NOMO-1 treated with dmso at 0.1 percent for 144 hours (cell line): ENCODE data around the gene TBXA2R.
A peak's percentile ranks its signal among the peaks of the same experiment; 100 is the strongest.

ENCODE experiments used
- DNase-seq: peaks from one replicate; lab custom pipeline; 2025; ENCODE audit not compliant: unreplicated experiment; lab: John Stamatoyannopoulos, UW

TBXA2R gene

GRCh38 chr19:3556978-3557460, 49.7 kb downstream of the TBXA2R start:
- no peak for DNase-seq

- no peak for DNase-seq
These were observed 50.2 kb downstream of the TBXA2R start for GRCh38 chr19:3556423-3556977.

GRCh38 chr19:3555653-3556422, 50.8 kb downstream of the TBXA2R start:
- DNase-seq: no peak

GRCh38 chr19:3554254-3555083, 52.2 kb downstream of the TBXA2R start:
- no peak for DNase-seq

GRCh38 chr19:3551792-3552095, 54.9 kb downstream of the TBXA2R start:
- DNase-seq: no peak

- DNase-seq: no peak
These were observed 55.5 kb downstream of the TBXA2R start for GRCh38 chr19:3550947-3551791.

GRCh38 chr19:3549816-3550215, 56.9 kb downstream of the TBXA2R start:
- no peak for DNase-seq

GRCh38 chr19:3548606-3549005, 58.1 kb downstream of the TBXA2R start:
- DNase-seq: peak; percentile 82

- no peak for DNase-seq
These were observed 58.9 kb downstream of the TBXA2R start for GRCh38 chr19:3547767-3548282.

GRCh38 chr19:3547301-3547731, 59.4 kb downstream of the TBXA2R start:
- DNase-seq: no peak

- no peak for DNase-seq
These were observed 60.6 kb downstream of the TBXA2R start for GRCh38 chr19:3546119-3546518.

- DNase-seq: no peak
These were observed 61.0 kb downstream of the TBXA2R start for GRCh38 chr19:3545669-3546034.

- peak; percentile 14 for DNase-seq
These were observed 61.7 kb downstream of the TBXA2R start for GRCh38 chr19:3544742-3545668.
